Stimulated activated CD4-positive, alpha-beta T cell treated with anti-CD3 and anti-CD28 coated beads, TNF-alpha, amount 100 ng/mL, for 24 hours (primary cell): ENCODE data around the gene B3GNT4.
"Not testable (repeated sequence)": the region's sequence is repeated elsewhere in the genome, so short reads cannot be mapped to it uniquely, and the experiment has no call there.

Source experiments
- DNase-seq, 3 experiments: peaks; one replicate each; pipeline ENCODE4 v3.0.0-alpha.2; 2020; ENCODE audit warnings: low read depth in 3 of 3

Gene B3GNT4

DNA sequence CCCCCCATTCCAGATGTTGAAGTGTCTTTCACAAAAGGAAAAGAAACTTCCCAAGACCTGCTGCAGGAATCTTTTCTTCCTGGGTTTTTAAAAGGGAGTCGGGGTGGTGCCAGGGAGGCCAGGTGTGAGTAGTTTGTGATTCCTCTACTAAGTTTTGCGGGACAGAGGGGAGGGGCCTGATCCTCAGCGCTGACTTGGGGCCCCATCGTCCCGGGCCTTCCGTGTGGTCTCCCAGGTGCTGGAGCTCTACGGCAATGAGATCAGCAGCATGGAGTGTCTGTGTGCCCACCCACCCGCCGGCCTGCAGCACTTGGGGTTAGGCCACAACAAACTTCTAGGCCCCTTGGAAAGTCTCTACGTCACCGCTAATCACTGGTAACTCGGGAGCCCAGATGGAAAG, 16.0 kb upstream of the B3GNT4 start:
- DNase-seq: no peak

DNA sequence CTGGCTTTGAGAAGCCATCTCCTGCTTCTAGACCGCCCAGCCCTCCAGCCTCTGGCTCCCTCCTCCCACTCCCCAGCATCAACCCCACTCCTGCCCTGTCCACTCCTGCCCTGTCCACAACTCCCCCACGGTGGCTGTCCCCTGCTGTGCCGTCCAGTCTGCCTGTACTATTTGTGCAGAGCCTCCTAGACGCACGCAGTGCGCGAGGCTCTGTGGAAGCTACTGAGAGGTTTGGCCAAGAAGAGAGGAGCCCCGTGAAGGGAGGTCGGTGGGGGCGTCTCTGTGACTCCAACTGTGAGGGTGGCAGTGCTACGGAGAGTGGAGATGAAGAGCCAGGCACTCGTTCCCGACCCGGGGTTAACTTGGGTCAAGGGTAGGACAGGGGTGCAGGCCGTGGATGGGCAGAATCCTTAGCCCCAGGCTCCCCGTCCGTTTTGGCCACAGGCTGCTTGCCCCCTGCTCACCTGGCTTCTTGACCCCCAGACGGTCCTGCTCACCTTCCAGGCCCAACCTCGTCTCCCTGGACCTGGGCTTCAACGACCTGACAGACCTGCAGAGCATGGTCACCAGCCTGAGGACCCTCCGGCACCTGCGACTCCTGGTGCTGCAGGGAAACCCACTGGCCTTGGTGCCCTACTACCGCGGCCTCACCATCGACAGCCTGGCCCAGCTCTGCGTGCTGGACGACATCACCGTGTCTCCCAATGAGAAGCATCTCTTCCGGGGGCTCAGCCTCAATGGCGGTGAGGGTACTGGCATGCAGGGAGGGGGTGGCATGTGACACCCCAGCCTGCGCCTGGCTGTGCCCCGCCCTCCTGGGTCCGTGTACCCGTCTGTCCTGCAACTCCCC, 13.7 kb upstream of the B3GNT4 start:
- DNase-seq: no peak

GRCh38 chr12:122190842-122191668, 12.5 kb upstream of the B3GNT4 start:
- peak; percentile 25 to 68 (median 58) for DNase-seq

GRCh38 chr12:122192441-122192840, 11.1 kb upstream of the B3GNT4 start:
- no peak for DNase-seq

- no peak for DNase-seq
Measured at GRCh38 chr12:122194804-122195203, 8.7 kb upstream of the B3GNT4 start.

- DNase-seq: no peak
Measured at GRCh38 chr12:122195405-122195804, 8.1 kb upstream of the B3GNT4 start.

DNA sequence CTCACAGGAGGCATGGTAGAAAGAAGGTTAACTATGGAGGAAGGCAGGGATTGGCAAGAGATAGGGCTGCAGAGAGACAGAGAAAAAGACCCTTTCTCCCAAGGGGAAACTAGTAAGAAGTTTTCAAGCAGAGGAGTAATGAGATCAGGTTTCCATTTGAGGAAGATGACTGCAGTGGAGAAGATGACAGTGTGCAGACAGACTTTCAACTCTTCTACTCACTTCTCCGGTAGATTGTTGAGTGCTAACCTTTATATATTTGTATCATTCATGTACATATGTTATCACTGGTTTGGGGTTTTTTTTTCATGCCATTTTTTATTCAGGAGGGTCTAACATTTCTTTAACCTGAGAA, 5.9 kb upstream of the B3GNT4 start:
- DNase-seq: no peak

- DNase-seq: no peak
Measured at GRCh38 chr12:122199484-122200355, 3.8 kb upstream of the B3GNT4 start.

GRCh38 chr12:122200541-122201175, 2.9 kb upstream of the B3GNT4 start:
- no peak for DNase-seq

- no peak for DNase-seq
Measured at GRCh38 chr12:122201381-122201780, 2.1 kb upstream of the B3GNT4 start.

GRCh38 chr12:122202017-122202416, 1.5 kb upstream of the B3GNT4 start:
- DNase-seq: no peak

DNA sequence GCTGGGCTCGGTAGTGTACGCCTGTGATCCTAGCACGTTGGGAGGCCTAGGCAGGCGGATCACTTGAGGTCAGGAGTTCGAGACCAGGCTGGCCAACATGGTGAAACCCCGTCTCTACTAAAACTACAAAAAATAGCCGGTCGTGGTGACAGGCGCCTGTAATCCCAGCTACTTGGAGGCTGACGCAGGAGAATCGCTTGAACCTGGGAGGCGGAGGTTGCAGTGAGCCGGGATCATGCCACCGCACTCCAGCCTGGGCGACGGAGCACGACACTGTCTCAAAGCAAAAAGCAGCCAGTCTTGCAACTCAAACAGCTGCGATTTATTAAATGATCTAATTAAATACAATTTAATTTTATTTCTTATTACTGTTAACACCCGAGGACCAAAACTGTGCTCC, 698 bp upstream of the B3GNT4 start:
- DNase-seq: not testable (repeated sequence)

GRCh38 chr12:122204167-122205052, 901 bp downstream of the B3GNT4 start:
- no peak for DNase-seq

GRCh38 chr12:122205053-122205925, 1.8 kb downstream of the B3GNT4 start:
- no peak for DNase-seq

- no peak for DNase-seq
Measured at GRCh38 chr12:122206111-122206881, 2.8 kb downstream of the B3GNT4 start.

DNA sequence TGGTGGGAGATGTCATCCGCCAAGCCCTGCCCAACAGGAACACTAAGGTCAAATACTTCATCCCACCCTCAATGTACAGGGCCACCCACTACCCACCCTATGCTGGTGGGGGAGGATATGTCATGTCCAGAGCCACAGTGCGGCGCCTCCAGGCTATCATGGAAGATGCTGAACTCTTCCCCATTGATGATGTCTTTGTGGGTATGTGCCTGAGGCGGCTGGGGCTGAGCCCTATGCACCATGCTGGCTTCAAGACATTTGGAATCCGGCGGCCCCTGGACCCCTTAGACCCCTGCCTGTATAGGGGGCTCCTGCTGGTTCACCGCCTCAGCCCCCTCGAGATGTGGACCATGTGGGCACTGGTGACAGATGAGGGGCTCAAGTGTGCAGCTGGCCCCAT, 3.5 kb downstream of the B3GNT4 start:
- DNase-seq: no peak

DNA sequence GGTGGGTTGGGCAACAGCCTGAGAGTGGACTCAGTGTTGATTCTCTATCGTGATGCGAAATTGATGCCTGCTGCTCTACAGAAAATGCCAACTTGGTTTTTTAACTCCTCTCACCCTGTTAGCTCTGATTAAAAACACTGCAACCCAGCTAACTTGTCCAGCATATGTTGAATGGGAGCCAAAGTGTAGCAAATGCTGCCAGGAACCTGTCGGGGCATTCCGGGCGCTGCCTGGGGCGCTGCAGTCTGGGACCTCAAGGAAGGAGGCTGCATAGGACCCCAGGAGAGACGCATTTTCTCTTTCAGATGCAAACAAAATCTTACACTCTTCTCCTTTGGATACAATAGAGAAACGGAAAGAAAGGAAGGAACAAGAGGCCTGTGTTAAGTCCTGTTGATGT, 3.9 kb downstream of the B3GNT4 start:
- DNase-seq: no peak

DNA sequence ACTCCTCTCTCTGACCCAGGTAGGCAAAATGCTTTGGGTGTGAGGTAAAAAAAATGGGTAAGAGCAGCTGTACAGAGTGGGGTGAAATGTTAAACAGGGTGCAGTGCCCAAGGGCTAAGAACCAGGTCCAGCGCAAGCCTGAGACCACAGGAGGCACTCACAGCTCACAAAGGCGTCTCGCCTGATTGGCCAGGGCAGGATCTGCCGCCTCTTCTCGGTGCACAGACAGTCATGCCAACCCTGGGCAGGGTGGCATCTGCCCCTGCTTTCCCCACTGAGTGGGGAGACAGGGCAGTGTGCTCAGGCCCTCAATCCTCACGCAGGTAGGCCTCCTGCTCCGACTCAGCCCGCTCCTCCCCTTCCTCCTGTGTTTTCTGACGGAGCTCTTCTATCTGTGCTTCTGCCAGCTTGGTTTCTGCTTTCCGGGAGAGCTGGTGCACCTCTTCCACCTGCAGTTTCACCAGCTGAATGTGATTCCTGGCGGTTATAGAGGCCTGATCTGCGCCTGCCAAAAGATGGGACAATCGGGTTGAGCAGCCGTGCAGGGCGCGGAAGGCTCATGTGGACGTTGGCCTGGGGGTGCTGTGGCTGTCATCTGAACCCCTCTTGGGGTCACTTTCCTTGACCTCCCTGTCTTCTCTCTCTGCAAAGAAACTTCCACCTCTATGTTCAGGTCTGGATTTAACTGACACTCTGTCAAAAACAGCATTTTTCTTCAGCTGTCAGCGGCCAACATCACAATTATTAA, 4.7 kb downstream of the B3GNT4 start:
- DNase-seq: no peak
